Esophagus mucosa (tissue), 1 donor: ENCODE data around the gene UBXN7. TPM values are rescaled to one million over a fixed set of nuclear protein-coding genes. Genes with fewer than 3 reads are reported as not detected.
A peak's percentile ranks its signal among the peaks of the same experiment; 100 is the strongest.
"Not testable (repeated sequence)": the region's sequence is repeated elsewhere in the genome, so short reads cannot be mapped to it uniquely, and the experiment has no call there.

ENCODE experiments used
- ATAC-seq: fragments of 200-7000 bp; cut with Tn5 transposase; one replicate; pipeline ENCODE4 v1.9.1; 2020
- total RNA-seq: library from RNA; stranded (reverse); gene quantifications from one replicate; pipeline ENCODE4 v1.2.4, GENCODE V29; 2023
- donor health status: DM: yes; HTN: yes; CAD: no.

Gene UBXN7
- total RNA-seq, 1 donor from 2014 or later: 31.9 TPM

DNA sequence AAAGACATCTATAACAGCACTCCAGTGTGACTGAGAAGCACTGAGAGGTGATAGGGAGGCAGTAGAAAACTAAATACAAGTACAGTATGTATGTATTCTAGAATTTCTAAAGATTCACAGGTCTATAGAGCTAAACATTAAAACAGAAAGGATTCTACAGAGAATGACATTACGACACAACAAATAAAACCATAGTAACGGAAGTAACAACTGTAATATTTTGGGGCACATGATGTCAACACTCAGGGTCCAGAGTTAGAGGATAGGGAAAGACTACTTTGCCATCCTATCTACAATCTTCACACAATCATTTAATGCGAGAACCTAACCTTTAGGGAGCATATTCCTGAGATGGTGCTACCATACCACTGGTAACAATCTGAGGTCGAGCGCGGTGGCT lies 13.6 kb downstream of the UBXN7 start:
- no peak for ATAC-seq

DNA sequence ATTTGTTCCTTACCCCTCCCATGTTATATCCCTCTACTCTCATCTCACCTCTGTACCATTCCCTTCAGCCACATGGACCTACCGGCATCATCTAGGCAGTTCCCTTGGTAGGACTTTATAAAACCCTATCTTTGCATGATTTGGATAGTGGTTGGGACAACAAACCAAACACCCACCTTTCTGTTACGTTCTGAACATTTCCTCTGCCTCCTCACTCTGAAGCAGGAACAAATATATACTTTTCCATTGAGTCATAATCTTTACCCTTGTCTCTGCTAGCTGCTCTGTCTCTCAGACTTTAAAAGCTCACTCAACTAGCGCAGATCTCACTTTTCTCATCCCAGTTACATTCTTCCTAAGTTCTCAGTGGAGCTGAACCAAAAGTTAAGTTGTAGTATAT lies 17.8 kb downstream of the UBXN7 start:
- no peak for ATAC-seq

DNA sequence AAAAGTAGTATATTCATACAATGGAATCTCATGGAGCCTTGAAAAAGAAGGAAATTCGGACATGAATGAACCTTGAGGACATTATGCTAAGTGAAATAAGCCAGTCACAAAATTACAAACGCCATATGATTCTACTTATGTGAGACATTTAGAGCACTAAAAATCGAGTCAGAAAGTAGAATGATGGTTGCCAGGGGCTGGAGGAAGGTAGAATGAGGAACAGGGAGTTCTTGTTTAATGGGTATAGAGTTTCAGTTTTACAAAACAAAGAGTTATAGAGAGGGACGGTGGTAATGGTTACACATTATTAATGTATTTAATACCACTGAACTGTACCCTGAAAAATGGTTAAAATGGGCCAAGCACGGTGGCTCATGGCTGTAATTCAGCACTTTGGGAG lies 19.5 kb downstream of the UBXN7 start:
- ATAC-seq: no peak

- no peak for ATAC-seq
These were observed 22.8 kb downstream of the UBXN7 start for GRCh38 chr3:196409409-196409808.

GRCh38 chr3:196408565-196409300 lies 23.5 kb downstream of the UBXN7 start:
- ATAC-seq: no peak

DNA sequence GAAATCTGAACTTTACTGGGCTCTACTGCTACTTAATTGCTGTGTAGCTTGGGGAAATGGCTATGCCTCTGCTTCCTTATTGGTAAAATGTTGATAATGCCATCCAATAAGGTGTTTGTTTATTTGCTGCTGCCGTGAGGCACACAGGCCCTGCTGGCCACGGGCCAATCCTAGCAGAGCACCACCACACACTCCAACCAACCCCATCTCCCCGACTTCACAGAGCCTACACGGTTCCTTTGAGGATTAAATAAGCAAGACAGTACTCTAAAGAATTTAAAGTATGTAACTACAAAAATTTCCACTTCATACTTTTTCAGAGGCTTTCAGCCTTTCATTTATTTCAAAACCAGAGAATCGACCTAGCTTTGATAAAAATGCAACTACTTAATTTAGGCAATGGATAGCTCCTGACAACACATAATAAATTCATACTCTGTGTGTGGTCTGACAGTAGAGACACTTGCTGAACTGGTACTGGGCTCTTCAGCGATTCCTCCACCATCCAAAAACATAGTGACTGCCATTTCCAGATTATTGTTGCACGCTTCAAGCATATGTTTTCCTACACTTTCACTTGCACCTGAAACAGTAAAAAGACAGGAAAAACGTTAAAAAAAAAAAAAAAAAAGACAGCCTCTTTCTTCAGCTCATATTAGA lies 25.3 kb downstream of the UBXN7 start:
- no peak for ATAC-seq

- no peak for ATAC-seq
These were observed 31.9 kb downstream of the UBXN7 start for GRCh38 chr3:196400331-196400730.

GRCh38 chr3:196399485-196399945 lies 32.7 kb downstream of the UBXN7 start:
- ATAC-seq: no peak

- no peak for ATAC-seq
These were observed 33.4 kb downstream of the UBXN7 start for GRCh38 chr3:196398782-196399181.

- ATAC-seq: no peak
These were observed 34.3 kb downstream of the UBXN7 start for GRCh38 chr3:196397941-196398340.

- no peak for ATAC-seq
These were observed 42.1 kb downstream of the UBXN7 start for GRCh38 chr3:196390116-196390515.

DNA sequence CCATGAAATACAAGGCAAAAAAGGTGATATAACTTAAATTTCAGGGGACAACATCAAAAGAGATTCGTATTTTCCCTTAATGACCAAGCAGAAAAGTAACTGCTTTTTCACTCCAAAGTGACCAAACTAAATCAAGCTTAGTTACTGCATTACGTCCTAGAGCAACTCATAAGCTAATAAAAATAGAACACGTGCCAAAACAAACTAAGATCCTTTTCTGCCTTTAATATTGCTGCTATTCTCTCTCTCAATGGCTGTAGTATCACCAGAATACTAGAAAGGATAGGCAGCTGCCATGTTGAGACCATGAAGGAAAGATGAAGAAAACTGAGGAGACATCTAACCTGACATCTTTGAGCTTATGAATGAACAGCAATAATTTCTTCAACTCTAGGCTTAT lies 43.3 kb downstream of the UBXN7 start:
- ATAC-seq: no peak

- not testable (repeated sequence) for ATAC-seq
These were observed 44.3 kb downstream of the UBXN7 start for GRCh38 chr3:196387941-196388340.

GRCh38 chr3:196386797-196387196 lies 45.4 kb downstream of the UBXN7 start:
- ATAC-seq: not testable (repeated sequence)

DNA sequence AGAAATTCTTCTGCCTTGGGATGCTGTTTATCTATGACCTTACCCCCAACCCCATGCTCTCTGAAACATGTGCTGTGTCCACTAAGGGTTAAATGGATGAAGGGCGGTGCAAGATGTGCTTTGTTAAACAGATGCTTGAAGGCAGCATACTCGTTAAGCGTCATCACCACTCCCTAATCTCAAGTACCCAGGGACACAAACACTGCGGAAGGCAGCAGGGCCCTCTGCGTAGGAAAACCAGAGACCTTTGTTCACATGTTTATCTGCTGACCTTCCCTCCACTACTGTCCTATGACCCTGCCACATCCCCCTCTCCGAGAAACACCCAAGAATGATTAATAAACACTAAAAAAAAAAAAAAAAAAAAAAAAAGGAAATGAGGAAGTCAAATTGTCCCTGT lies 46.2 kb downstream of the UBXN7 start:
- ATAC-seq: not testable (repeated sequence)

GRCh38 chr3:196385446-196385845 lies 46.8 kb downstream of the UBXN7 start:
- ATAC-seq: not testable (repeated sequence)

GRCh38 chr3:196378146-196378841 lies 53.9 kb downstream of the UBXN7 start:
- ATAC-seq: no peak

GRCh38 chr3:196377321-196377720 lies 54.9 kb downstream of the UBXN7 start:
- no peak for ATAC-seq

DNA sequence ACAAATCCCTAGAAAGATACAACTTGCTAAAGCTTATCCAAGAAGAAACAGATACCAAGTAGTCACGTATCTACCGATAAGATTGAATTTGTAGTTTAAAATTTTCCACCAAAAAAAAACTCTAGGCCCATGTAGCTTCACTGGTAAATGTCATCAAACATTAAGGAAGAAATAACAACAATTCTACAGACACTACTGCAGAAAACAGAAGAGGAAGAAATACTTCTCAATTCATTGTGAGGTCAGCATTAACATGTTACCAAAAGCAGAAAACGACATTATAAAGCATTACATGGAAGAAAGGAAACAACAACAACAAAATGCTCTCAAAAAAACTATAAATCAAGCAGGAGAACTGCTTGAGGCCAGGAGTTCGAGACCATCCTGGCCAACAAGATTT lies 66.5 kb downstream of the UBXN7 start:
- no peak for ATAC-seq

GRCh38 chr3:196360586-196360985 lies 71.6 kb downstream of the UBXN7 start:
- ATAC-seq: peak; percentile 44

DNA sequence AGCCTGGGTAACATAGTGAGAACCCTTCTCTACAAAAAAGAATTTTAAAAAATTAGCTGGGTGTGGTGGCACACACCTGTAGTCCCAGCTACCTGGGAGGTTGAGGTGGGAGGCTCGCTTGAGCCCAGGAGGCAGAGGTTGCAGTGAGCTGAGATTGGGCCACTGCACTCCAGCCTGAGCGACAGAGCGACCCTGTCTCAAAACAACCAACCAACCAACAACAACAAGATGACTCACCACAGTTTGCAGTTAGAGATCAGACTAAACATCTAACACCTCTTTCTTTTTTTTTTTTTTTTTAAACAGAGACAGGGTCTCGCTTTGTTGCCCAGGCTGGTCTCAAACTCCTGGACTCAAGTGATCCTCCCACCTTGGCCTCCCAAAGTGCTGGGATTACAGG lies 73.7 kb downstream of the UBXN7 start:
- not testable (repeated sequence) for ATAC-seq

DNA sequence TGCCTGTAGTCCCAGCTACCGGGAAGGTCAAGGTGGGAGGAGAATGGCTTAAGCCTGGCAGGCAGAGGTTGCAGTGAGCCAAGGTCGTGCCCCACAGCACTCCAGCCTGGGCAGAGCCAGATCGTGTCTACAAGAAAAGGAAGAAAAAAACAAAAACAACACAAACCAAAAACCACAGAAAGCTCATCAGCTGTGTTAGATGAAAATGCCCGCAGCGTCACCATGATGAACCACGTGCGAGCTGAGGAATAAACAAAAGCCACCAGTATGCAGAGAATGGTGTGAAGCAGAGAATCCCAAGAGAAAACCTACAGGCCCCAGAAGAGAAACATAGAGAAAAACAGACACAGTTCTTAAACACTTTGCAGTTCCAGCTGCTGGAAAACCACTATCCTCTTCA lies 74.3 kb downstream of the UBXN7 start:
- ATAC-seq: no peak

DNA sequence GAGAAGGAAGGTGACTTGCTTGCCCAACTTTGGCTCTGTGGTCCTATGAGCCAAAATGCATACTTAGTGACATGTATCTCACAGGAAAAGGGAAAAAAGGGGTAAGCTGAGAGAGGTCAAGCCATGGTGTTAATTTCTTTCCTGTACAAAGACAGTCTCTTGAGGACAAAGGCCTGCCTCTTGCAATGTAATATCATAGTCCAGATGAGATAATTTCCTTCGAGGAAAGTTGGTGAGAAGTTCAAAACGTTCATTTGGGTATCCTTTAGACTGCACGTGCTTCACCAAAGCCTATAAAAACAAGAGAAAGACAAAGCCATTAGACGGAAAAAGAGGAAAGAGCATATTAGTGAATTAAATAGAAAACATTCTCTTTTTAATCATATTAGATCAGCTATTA lies 75.7 kb downstream of the UBXN7 start:
- no peak for ATAC-seq

DNA sequence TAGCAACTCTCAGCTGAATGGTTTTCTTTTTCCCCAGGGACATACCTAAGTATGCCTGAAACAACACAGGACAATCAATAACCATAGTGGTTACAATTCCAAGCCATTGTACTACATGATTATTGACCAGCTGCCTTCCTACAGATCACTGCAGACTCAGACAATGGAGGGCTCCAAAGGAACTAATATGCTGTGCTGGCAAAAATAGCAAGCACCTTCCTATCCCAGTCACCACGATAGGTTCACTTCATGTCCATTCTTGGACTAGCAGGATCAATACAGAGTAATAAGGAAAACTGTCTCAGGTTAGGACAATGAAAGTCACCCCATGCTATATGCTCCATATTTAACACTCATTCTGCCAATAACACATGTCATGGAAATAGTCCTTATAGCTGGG lies 76.6 kb downstream of the UBXN7 start:
- no peak for ATAC-seq
